ENCODE results near the gene PLCL2. TPM values are rescaled to one million over a fixed set of nuclear protein-coding genes. Genes with fewer than 3 reads are reported as not detected.

Gene PLCL2
- total RNA-seq, 4 donors from 2014 or later, result 4.1 to 9.1 (median 6.7) TPM

DNA sequence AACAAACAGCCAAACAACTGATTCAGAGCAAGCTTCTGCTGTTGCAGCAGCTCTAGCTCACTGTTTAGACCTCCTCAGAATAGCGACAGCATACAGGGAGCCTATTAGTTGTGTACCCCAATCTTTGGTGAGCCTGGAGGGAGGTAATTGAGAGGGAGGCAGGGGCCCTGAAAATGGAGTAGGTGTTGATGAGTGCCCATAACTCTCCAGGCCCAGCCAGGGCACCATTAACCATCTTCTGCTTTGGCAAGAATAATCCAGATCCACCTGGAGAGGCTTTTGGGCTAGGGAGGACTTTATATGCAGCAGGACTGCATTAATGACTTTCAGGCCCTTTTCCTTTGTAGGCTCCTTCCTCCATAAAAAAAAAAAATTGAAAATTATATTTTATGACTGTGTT is 20.9 kb downstream of the PLCL2 start:
- 92% methylated on average over 1 of the region's 1 CpG for WGBS
- H3K9me3 ChIP-seq, result no peaks in the 10 kb centered on the region
- intact Hi-C loops (cut with DNase I), result no loop called here

DNA sequence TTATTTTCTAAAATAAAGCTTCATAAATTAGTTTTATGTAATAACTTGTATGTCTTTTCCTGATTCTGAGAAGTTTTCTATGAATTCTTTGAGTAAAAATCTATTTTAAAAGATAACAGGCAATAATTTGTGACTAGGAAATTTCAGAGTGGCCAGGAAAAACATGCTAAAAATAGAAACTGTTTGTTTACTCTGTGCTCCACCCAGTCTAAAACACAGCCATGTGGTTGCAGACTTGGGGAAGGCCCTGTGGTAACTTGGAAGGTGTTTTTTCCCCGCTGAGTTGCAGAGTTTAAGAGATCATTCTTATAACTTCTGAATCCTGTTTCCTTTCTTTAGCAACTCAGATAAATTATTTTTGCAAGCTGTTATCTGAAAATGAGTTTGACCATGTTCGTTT is 21.9 kb downstream of the PLCL2 start:
- Histone ChIP-seq H3K4me1 (peaks cover 0 to 43% (median 8%) of the 10 kb centered on the region in 4 donors), H3K27me3 (no peaks in the 10 kb centered on the region), H3K4me3 (no peak overlapping the region), H3K36me3 (no peaks in the 10 kb centered on the region), H3K27ac (replicated peaks in 1 of 4) (no peak overlapping the region), H3K9me3 (no peaks in the 10 kb centered on the region)
- TF ChIP-seq POLR2AphosphoS5 (IDR thresholded peaks at IDR 0.05) (no peak), EP300 (IDR thresholded peaks at IDR 0.05) (no peak), POLR2A (IDR thresholded peaks at IDR 0.05; ENCODE audit: low read depth) (no peak)
- TF ChIP-seq, protein P1, sequence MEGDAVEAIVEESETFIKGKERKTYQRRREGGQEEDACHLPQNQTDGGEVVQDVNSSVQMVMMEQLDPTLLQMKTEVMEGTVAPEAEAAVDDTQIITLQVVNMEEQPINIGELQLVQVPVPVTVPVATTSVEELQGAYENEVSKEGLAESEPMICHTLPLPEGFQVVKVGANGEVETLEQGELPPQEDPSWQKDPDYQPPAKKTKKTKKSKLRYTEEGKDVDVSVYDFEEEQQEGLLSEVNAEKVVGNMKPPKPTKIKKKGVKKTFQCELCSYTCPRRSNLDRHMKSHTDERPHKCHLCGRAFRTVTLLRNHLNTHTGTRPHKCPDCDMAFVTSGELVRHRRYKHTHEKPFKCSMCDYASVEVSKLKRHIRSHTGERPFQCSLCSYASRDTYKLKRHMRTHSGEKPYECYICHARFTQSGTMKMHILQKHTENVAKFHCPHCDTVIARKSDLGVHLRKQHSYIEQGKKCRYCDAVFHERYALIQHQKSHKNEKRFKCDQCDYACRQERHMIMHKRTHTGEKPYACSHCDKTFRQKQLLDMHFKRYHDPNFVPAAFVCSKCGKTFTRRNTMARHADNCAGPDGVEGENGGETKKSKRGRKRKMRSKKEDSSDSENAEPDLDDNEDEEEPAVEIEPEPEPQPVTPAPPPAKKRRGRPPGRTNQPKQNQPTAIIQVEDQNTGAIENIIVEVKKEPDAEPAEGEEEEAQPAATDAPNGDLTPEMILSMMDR (IDR thresholded peaks at IDR 0.05), result no peak
- intact Hi-C loops (cut with DNase I), result no loop called here
- no peak for DNase-seq (ENCODE audit: extremely low spot score)
- 29% methylated on average over 2 of the region's 2 CpGs for WGBS

More for the DNA sequence above, 20.9 kb downstream of the PLCL2 start:
- H3K36me3 ChIP-seq, result no peaks in the 10 kb centered on the region
- H3K27ac ChIP-seq (replicated peaks in 1 of 4), result no peak overlapping the region
- no peak for DNase-seq (ENCODE audit: extremely low spot score)
- H3K4me1 ChIP-seq, result peaks cover 0 to 42% (median 8%) of the 10 kb centered on the region in 4 donors
- H3K4me3 ChIP-seq, result no peak overlapping the region
- H3K27me3 ChIP-seq, result no peaks in the 10 kb centered on the region
- TF ChIP-seq POLR2A (IDR thresholded peaks at IDR 0.05; ENCODE audit: low read depth) (no peak), EP300 (IDR thresholded peaks at IDR 0.05) (no peak), POLR2AphosphoS5 (IDR thresholded peaks at IDR 0.05) (no peak)
- TF ChIP-seq, protein P1 (IDR thresholded peaks at IDR 0.05), result no peak

DNA sequence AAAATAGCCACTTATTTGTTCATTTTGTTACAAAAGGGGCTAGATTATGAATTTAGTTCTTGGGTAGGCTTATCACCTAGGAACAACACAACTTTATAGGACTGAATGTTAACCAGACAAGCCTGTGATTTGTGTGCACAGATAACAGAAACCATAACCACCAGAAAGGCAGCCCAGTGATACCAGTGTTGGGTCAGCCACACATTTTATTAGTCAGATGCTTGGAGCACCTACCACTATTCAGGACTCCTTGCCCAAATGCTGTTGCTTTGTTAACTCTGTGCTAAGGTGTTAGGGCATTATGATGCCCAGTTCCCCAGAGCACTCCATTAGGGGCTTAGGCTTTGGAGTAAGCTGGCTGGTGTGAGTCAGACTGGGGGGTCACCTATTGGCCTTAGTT is 22.5 kb downstream of the PLCL2 start:
- H3K27me3 ChIP-seq, result no peaks in the 10 kb centered on the region
- H3K9me3 ChIP-seq, result no peaks in the 10 kb centered on the region
- intact Hi-C loops (cut with DNase I), result no loop called here
- TF ChIP-seq POLR2A (IDR thresholded peaks at IDR 0.05; ENCODE audit: low read depth), result no peak
- TF ChIP-seq, protein P1 (IDR thresholded peaks at IDR 0.05), result no peak
- TF ChIP-seq EP300 (IDR thresholded peaks at IDR 0.05), result no peak
- no peak for TF ChIP-seq POLR2AphosphoS5 (IDR thresholded peaks at IDR 0.05)
- H3K36me3 ChIP-seq, result no peaks in the 10 kb centered on the region
- no peak overlapping the region for H3K27ac ChIP-seq (replicated peaks in 1 of 4)
- no peak for DNase-seq (ENCODE audit: extremely low spot score)
- H3K4me3 ChIP-seq, result no peak overlapping the region
- H3K4me1 ChIP-seq, result peaks cover 0 to 39% (median 8%) of the 10 kb centered on the region in 4 donors

DNA sequence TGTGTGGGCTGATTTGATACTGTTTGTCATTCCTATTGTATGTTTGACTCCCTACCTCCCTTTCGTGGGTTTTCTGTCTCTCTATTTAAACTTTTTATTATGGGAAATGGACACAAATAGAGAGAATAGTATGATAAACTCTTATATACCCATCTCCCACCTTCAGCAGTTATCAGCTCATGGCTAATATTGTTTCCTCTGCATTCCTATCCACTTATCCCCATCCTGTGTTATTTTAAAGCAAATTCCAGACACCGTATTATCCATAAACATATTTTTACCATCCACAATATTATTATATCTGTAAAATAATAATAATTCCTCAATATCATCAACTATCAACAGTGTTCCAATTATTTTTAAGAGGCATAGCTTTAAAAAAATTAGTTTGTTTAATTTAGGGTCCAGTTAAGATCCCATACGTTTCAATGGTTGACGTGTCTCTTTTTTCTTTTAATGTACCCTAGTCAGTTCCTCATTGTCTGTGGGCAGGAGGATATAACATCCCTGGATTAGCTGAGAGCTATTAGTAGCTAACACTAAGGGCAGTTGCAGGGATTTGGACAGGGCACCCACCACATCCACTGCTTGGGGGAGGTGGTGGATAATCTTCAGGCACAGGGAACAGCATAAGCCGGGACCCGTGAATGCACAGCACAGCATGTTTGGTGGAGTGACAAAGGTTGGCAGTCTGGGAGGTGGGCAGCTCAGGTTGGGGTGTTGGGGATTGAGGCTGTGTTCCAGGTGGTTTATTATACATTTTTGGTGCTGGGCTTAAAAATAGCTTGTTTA is 23.5 kb downstream of the PLCL2 start:
- intact Hi-C loops (cut with DNase I), result no loop called here
- Histone ChIP-seq H3K9me3 (no peaks in the 10 kb centered on the region), H3K4me1 (peaks cover 0 to 38% (median 8%) of the 10 kb centered on the region in 4 donors), H3K27me3 (no peaks in the 10 kb centered on the region), H3K27ac (replicated peaks in 1 of 4) (no peak overlapping the region), H3K4me3 (no peak overlapping the region), H3K36me3 (no peaks in the 10 kb centered on the region)
- no peak for DNase-seq (ENCODE audit: extremely low spot score)
- TF ChIP-seq EP300 (IDR thresholded peaks at IDR 0.05), result no peak
- WGBS, result 84% methylated on average over 6 of the region's 6 CpGs

DNA sequence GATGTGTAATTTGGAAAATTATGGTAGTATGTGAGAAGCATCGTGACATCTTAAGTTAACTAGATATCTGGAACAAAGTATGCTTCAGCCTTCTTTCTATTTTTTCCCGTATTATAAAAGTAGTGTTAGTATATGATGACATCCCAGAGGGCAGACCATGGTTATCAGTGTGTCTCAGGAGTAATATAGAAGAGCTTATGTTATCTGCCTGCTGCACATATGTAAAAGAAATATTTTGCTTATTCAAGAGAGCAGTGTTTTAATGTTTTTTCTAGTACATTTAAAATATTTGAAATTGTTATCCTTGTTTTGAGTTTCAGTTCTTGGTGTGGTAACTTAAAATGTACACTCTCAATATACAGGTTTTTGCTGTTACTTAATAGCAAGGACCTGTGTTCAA is 24.1 kb downstream of the PLCL2 start:
- Histone ChIP-seq H3K4me3 (no peak overlapping the region), H3K36me3 (no peaks in the 10 kb centered on the region), H3K27ac (replicated peaks in 1 of 4) (no peak overlapping the region), H3K4me1 (peaks cover 0 to 38% (median 8%) of the 10 kb centered on the region in 4 donors), H3K9me3 (no peaks in the 10 kb centered on the region), H3K27me3 (no peaks in the 10 kb centered on the region)
- intact Hi-C loops (cut with DNase I), result no loop called here
- WGBS, result 94% methylated on average over 2 of the region's 2 CpGs
- no peak for DNase-seq (ENCODE audit: extremely low spot score)
- TF ChIP-seq POLR2AphosphoS5 (IDR thresholded peaks at IDR 0.05), result no peak
- TF ChIP-seq POLR2A (IDR thresholded peaks at IDR 0.05; ENCODE audit: low read depth), result no peak
- TF ChIP-seq, protein P1 (IDR thresholded peaks at IDR 0.05), result no peak
- no peak for TF ChIP-seq EP300 (IDR thresholded peaks at IDR 0.05)

Data from esophagus muscularis mucosa (tissue), 4 donors.